ENCODE data around the gene ENPP6.

GRCh38 chr4:184259866-184260265 is 42.2 kb upstream of the ENPP6 start:
- no peak for TF ChIP-seq CTCF (IDR thresholded peaks at IDR 0.05; ENCODE audit: low read length)
- no peak for TF ChIP-seq EZH2 (IDR thresholded peaks at IDR 0.05; ENCODE audit: borderline replicate concordance, low read length)
